IPS DF 6.9 (cell line): ENCODE results near the gene DNTT.

ENCODE experiments used
- DNase-seq: peaks from one replicate; pipeline ENCODE4 v3.0.0-alpha.2; 2013; ENCODE audit warnings: low read depth, low spot score
- H3K27ac ChIP-seq: one replicate; pipeline ENCODE4 v1.5.1; 2013; ENCODE audit warnings: low read length, control low read depth
- H3K27me3 ChIP-seq: 2 replicates; pipeline ENCODE4 v1.6.1; 2013; ENCODE audit warnings: mild to moderate bottlenecking, low read length; ENCODE audit not compliant: control insufficient read depth, insufficient read depth
- H3K36me3 ChIP-seq: 2 replicates; pipeline ENCODE4 v1.6.1; 2013; ENCODE audit warnings: low read length; ENCODE audit not compliant: control insufficient read depth, insufficient read depth
- H3K4me1 ChIP-seq: 2 replicates; pipeline ENCODE4 v1.6.1; 2013; ENCODE audit warnings: low read length; ENCODE audit not compliant: control insufficient read depth, insufficient read depth
- H3K4me3 ChIP-seq: 2 replicates; pipeline ENCODE4 v1.5.1; 2013; ENCODE audit warnings: mild to moderate bottlenecking, low read length
- H3K9me3 ChIP-seq: 2 replicates; pipeline ENCODE4 v1.6.1; 2013; ENCODE audit warnings: low read length, inconsistent platforms; ENCODE audit not compliant: control insufficient read depth, insufficient read depth
- WGBS: extraction: QIAGEN DNeasy Blood & Tissue Kit; methylation state at CpG from one replicate; pipeline ENCODE4 v1.1.7; 2013; ENCODE audit warnings: mixed read lengths, missing lambda C conversion rate; ENCODE audit not compliant: insufficient read length, insufficient coverage; 5-methylcytosine and 5-hydroxymethylcytosine counted together

The DNTT gene

GRCh38 chr10:96327462-96327861 is 23.2 kb downstream of the DNTT start:
- H3K36me3 ChIP-seq, result no peaks in the 10 kb centered on the region
- DNase-seq, result no peak
- H3K9me3 ChIP-seq, result no peaks in the 10 kb centered on the region
- H3K27me3 ChIP-seq, result no peaks in the 10 kb centered on the region; the same call in 1 of the 2 replicates
- H3K27ac ChIP-seq, result no peak overlapping the region
- H3K4me1 ChIP-seq, result no peaks in the 10 kb centered on the region
- no peak overlapping the region for H3K4me3 ChIP-seq
- WGBS, result no CpG with 5 or more reads among the region's 7 CpGs

DNA sequence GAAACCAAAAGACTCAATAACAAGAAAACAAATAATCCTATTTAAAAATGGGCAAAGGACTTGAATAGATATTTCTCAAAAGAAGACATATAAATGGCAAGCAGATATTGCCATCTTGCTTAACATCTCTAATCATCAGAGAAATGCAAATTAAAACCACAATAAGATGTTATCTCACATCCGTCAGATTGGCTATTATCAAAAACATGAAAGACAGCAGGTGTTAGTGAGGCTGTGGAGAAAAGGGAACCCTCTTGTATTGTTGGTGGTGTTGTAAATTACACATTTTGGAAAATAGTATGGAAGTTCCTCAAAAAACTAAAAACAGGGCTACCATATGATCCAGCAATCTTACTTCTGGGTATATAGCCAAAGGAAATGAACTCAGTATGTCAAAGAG is 28.9 kb downstream of the DNTT start:
- Histone ChIP-seq H3K36me3 (no peaks in the 10 kb centered on the region), H3K4me3 (no peak overlapping the region), H3K9me3 (no peaks in the 10 kb centered on the region), H3K4me1 (peaks cover 2% of the 10 kb centered on the region; the same call in 1 of the 2 replicates), H3K27me3 (no peaks in the 10 kb centered on the region), H3K27ac (no peak overlapping the region)
- WGBS, result no CpG with 5 or more reads among the region's 1 CpG
- DNase-seq, result no peak

DNA sequence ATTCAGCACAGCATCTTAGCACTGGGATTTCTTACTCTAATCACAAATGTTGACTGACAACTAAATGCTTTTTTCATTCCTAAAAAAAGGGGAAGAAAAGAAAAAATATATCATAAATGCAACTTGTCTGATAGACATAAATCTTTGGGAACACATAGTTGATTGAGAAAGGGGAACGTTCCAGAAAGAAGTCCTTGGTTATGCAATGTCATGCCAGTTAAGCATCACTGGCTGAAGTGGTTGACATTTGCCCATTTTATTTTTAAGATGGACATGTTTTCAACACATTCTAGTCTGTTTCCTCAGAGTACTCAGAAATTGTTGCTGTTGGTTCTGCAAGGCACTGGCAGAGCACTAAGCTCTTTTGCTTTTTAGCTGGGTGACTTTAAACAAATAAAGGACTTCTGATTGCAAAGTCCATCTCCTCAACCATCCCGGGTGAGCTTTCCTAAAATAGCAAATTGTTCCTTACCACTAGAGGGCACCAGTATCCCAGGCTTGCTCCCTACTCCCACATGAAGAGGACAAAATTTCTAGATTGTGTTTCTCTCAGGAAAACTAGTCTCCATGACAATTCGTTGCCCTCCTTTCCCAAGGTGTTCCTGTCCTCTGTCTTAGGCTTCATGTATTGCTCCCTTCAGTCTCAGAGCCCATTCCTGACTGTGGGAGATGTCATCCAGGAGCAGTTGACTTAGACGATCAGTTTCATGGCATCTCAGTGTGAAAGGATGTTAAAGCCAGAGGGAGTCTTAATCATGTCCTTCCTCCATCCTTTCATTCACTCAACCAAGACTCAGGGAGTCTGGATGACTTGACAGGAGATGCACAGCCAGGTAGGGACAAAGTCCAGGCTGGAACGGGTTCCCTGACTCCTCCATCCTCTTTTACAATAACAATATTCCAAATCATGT is 30.6 kb downstream of the DNTT start:
- H3K36me3 ChIP-seq, result no peaks in the 10 kb centered on the region
- no peak for DNase-seq
- H3K4me3 ChIP-seq, result no peak overlapping the region
- WGBS, result no CpG with 5 or more reads among the region's 5 CpGs
- H3K4me1 ChIP-seq, result peaks cover 4% of the 10 kb centered on the region; the same call in 1 of the 2 replicates
- no peaks in the 10 kb centered on the region for H3K9me3 ChIP-seq
- H3K27me3 ChIP-seq, result no peaks in the 10 kb centered on the region
- no peak overlapping the region for H3K27ac ChIP-seq

DNA sequence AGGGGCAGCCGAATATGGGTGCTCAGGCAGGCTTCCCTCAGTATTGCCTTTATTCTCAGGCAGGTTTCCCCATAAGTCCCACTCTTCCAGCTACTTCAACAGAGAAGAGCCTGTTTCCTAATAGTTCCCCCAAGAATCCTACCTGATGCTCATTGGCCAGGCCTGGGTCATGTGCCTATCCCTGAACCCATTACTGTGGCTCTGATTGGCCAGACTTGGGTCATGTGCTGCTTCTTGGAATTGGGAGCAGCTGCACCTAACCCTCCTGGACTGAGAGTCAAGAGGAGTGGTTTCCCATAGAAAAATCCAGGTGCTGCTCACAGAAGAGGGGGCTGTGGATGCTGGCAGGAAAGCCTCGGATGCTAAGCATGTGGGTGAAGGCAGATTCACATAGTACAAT is 32.9 kb downstream of the DNTT start:
- no CpG with 5 or more reads among the region's 2 CpGs for WGBS

DNA sequence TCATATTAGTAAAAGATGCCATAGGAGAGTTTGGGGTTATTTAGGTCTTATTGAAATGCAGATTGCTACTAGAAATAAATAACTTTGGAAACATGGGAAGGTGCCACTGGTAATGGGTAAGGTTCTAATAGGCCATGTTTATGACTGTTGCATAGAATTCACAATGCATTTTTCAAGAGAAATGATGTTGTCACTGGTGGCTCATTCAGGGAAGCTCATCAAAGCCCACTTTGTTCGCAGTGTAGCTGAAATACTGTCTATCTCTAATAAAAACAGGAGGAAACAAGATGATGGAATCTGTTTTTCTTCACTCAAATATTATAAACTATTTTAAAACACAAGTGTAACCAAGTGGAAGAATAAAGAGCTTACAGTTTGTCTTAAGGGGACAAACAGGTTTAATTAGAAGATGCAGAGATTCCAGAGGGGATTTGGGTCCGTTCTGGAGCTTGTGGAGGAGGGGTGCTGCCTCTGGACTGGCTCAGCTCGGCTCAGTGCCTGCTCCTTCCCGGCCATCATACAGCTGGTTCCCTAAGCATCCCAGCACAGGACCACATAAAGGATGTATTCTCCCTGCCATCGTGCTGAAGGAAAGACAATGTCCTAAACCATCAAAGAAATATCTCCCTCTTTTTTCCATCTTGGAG is 34.2 kb downstream of the DNTT start:
- no peaks in the 10 kb centered on the region for H3K27me3 ChIP-seq
- no peak overlapping the region for H3K4me3 ChIP-seq
- H3K27ac ChIP-seq, result no peak overlapping the region
- H3K36me3 ChIP-seq, result no peaks in the 10 kb centered on the region
- WGBS, result no CpG with 5 or more reads among the region's 5 CpGs
- no peak for DNase-seq
- no peaks in the 10 kb centered on the region for H3K9me3 ChIP-seq
- H3K4me1 ChIP-seq, result peaks cover 7% of the 10 kb centered on the region; the same call in 1 of the 2 replicates

More for the DNA sequence above, 32.9 kb downstream of the DNTT start:
- Histone ChIP-seq H3K27ac (no peak overlapping the region), H3K36me3 (no peaks in the 10 kb centered on the region), H3K4me3 (no peak overlapping the region), H3K4me1 (peaks cover 7% of the 10 kb centered on the region; the same call in 1 of the 2 replicates), H3K9me3 (no peaks in the 10 kb centered on the region), H3K27me3 (no peaks in the 10 kb centered on the region)
- no peak for DNase-seq

- Histone ChIP-seq H3K4me1 (peaks cover 7% of the 10 kb centered on the region; the same call in 1 of the 2 replicates), H3K9me3 (no peaks in the 10 kb centered on the region), H3K4me3 (no peak overlapping the region), H3K36me3 (no peaks in the 10 kb centered on the region), H3K27ac (no peak overlapping the region), H3K27me3 (no peaks in the 10 kb centered on the region)
- DNase-seq, result no peak
- no CpG with 5 or more reads among the region's 4 CpGs for WGBS
These were observed 35.1 kb downstream of the DNTT start for GRCh38 chr10:96339383-96339782.

DNA sequence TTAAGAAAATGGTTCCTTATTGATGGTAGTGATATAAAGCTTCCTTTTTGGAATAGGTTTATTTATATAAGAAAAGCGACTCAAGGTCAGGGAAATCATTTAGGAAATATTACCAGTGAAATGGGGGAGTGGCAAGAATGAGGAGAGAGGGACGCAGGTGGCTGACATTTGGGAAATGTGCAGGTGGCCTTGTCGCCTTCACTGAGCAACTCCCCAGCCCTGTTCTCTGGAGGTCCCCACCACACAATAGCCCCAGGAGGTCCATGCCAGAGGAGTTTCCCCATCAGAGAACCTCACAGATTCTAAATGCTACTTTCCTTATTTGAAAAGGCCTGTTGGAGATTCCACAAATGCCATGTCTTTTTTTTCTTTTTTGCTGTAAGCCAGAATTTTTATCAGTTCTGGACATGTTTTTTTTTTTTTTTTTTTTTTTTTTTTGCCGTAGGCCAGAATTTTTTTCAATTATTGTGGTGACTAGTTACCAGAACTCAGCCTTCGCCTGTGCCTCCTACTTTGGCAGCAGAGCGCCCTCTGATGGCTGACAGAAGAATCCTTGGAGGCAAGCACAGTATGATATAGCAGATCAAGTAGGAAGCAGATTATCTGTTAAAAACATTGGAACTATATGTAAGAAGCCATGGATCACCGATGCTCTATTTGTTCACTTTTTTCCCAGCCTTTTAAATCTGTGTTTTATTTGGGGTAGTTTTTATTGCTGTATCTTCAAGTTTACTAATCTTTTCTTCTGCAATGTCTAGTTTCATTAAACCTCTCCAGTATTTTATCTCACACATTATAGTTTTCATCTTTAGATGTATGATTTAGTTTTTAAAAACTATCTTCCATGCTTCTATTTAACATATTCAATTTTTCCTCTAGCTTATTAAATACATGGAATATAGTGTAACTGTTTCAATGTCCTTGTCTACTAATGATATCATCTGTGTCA is 36.0 kb downstream of the DNTT start:
- Histone ChIP-seq H3K9me3 (no peaks in the 10 kb centered on the region), H3K27ac (no peak overlapping the region), H3K4me3 (no peak overlapping the region), H3K27me3 (no peaks in the 10 kb centered on the region), H3K36me3 (no peaks in the 10 kb centered on the region), H3K4me1 (peaks cover 4% of the 10 kb centered on the region; the same call in 1 of the 2 replicates)
- DNase-seq, result no peak
- 100% methylated on average over 1 of the region's 7 CpGs for WGBS

GRCh38 chr10:96341219-96342182 is 37.3 kb downstream of the DNTT start:
- Histone ChIP-seq H3K27me3 (no peaks in the 10 kb centered on the region), H3K36me3 (no peaks in the 10 kb centered on the region), H3K4me1 (peaks cover 4% of the 10 kb centered on the region; the same call in 1 of the 2 replicates), H3K4me3 (no peak overlapping the region), H3K27ac (no peak overlapping the region), H3K9me3 (no peaks in the 10 kb centered on the region)
- no peak for DNase-seq
- WGBS, result no CpG with 5 or more reads among the region's 5 CpGs

- no peaks in the 10 kb centered on the region for H3K27me3 ChIP-seq
- H3K27ac ChIP-seq, result no peak overlapping the region
- no peak overlapping the region for H3K4me3 ChIP-seq
- H3K9me3 ChIP-seq, result no peaks in the 10 kb centered on the region
- no peak for DNase-seq
- peaks cover 4% of the 10 kb centered on the region; the same call in 1 of the 2 replicates for H3K4me1 ChIP-seq
- H3K36me3 ChIP-seq, result no peaks in the 10 kb centered on the region
- no CpG with 5 or more reads among the region's 4 CpGs for WGBS
These were observed 38.2 kb downstream of the DNTT start for GRCh38 chr10:96342402-96342801.
